ENCODE measurements around the gene SYT10.
"Not testable (repeated sequence)": the region's sequence is repeated elsewhere in the genome, so short reads cannot be mapped to it uniquely, and the experiment has no call there.

GRCh38 chr12:33412410-33412809 is 27.2 kb downstream of the SYT10 start:
- not testable (repeated sequence) for TF ChIP-seq EZH2, CTCF (IDR thresholded peaks at IDR 0.05)
